ENCODE data around the gene ATP8B4.

ATP8B4 gene

GRCh38 chr15:49900006-49900902 lies 218.8 kb downstream of the ATP8B4 start:
- FAIRE-seq, result no peak
- DNase-seq (ENCODE audit: low spot score), result no peak

- no peak for FAIRE-seq
These were observed 220.3 kb downstream of the ATP8B4 start for GRCh38 chr15:49898575-49899283.

GRCh38 chr15:49898097-49898496 lies 220.9 kb downstream of the ATP8B4 start:
- DNase-seq (ENCODE audit: low spot score) (no peak), FAIRE-seq (no peak)

More at GRCh38 chr15:49898575-49899283, 220.3 kb downstream of the ATP8B4 start:
- DNase-seq (ENCODE audit: low spot score), result no peak

GRCh38 chr15:49895347-49896223 lies 223.4 kb downstream of the ATP8B4 start:
- no peak for FAIRE-seq
- no peak for DNase-seq (ENCODE audit: low spot score)

- FAIRE-seq (no peak), DNase-seq (ENCODE audit: low spot score) (no peak)
These were observed 228.3 kb downstream of the ATP8B4 start for GRCh38 chr15:49890689-49891088.

- DNase-seq (ENCODE audit: low spot score), result no peak
- no peak for FAIRE-seq
These were observed 229.5 kb downstream of the ATP8B4 start for GRCh38 chr15:49889536-49889935.

- no peak for FAIRE-seq
- DNase-seq (ENCODE audit: low spot score), result no peak
These were observed 230.3 kb downstream of the ATP8B4 start for GRCh38 chr15:49888734-49889133.

- DNase-seq (ENCODE audit: low spot score), result no peak
- FAIRE-seq, result no peak
These were observed 230.7 kb downstream of the ATP8B4 start for GRCh38 chr15:49888323-49888693.

- DNase-seq (ENCODE audit: low spot score) (no peak), FAIRE-seq (no peak)
These were observed 231.2 kb downstream of the ATP8B4 start for GRCh38 chr15:49887659-49888322.

GRCh38 chr15:49883121-49883520 lies 235.9 kb downstream of the ATP8B4 start:
- no peak for FAIRE-seq
- DNase-seq (ENCODE audit: low spot score), result no peak

- FAIRE-seq (no peak), DNase-seq (ENCODE audit: low spot score) (no peak)
These were observed 237.2 kb downstream of the ATP8B4 start for GRCh38 chr15:49881866-49882265.

GRCh38 chr15:49881433-49881832 lies 237.6 kb downstream of the ATP8B4 start:
- DNase-seq (ENCODE audit: low spot score), result no peak
- FAIRE-seq, result no peak

- DNase-seq (ENCODE audit: low spot score) (no peak), FAIRE-seq (no peak)
These were observed 241.0 kb downstream of the ATP8B4 start for GRCh38 chr15:49877873-49878521.

- FAIRE-seq, result no peak
- DNase-seq (ENCODE audit: low spot score), result no peak
These were observed 241.7 kb downstream of the ATP8B4 start for GRCh38 chr15:49877117-49877872.

- FAIRE-seq, result no peak
- DNase-seq (ENCODE audit: low spot score), result no peak
These were observed 242.5 kb downstream of the ATP8B4 start for GRCh38 chr15:49876401-49877038.

- FAIRE-seq, result no peak
- DNase-seq (ENCODE audit: low spot score), result no peak
These were observed 243.6 kb downstream of the ATP8B4 start for GRCh38 chr15:49875392-49875791.

GRCh38 chr15:49870472-49870871 lies 248.6 kb downstream of the ATP8B4 start:
- no peak for DNase-seq (ENCODE audit: low spot score)
- no peak for FAIRE-seq

- no peak for FAIRE-seq
- no peak for DNase-seq (ENCODE audit: low spot score)
These were observed 250.7 kb downstream of the ATP8B4 start for GRCh38 chr15:49868348-49868747.
